Fibroblast of the aortic adventitia (primary cell): ENCODE data around the gene SYTL3. TPM values are rescaled to one million over a fixed set of nuclear protein-coding genes. Genes with fewer than 3 reads are reported as not detected.
A peak's percentile ranks its signal among the peaks of the same experiment; 100 is the strongest.

Experiments used
- DNase-seq: peaks from one replicate; pipeline ENCODE4 v3.0.0-alpha.2; 2010; ENCODE audit warnings: low read depth
- H3K4me3 ChIP-seq: 2 replicates; pipeline ENCODE4 v1.5.1; 2011; ENCODE audit warnings: low read depth, mild to moderate bottlenecking, control low read depth, low read length, moderate library complexity
- CTCF ChIP-seq: IDR thresholded peaks from 2 replicates; pipeline ENCODE4 v1.5.1; 2011; ENCODE audit warnings: mild to moderate bottlenecking, low read length, control low read depth, inconsistent platforms; ENCODE audit not compliant: insufficient read depth
- total RNA-seq: library from RNA; depleted of rRNA; stranded (reverse); fragments of >200 nt; gene quantifications from 2 replicates; pipeline ENCODE4 v1.2.3, GENCODE V29; 2012; ENCODE audit warnings: low replicate concordance

The SYTL3 gene
- total RNA-seq, 1 donor = 1.9 TPM

- H3K4me3 ChIP-seq = no peak overlapping the region
- TF ChIP-seq CTCF = no peak
Measured at GRCh38 chr6:158767709-158768108, 117.9 kb downstream of the SYTL3 start.

GRCh38 chr6:158768436-158768835, 118.6 kb downstream of the SYTL3 start:
- no peak overlapping the region for H3K4me3 ChIP-seq
- TF ChIP-seq CTCF = no peak
- no peak for DNase-seq

More at GRCh38 chr6:158767709-158768108, 117.9 kb downstream of the SYTL3 start:
- DNase-seq = no peak

GRCh38 chr6:158769234-158769770, 119.4 kb downstream of the SYTL3 start:
- no peak for DNase-seq
- no peak for TF ChIP-seq CTCF

DNA sequence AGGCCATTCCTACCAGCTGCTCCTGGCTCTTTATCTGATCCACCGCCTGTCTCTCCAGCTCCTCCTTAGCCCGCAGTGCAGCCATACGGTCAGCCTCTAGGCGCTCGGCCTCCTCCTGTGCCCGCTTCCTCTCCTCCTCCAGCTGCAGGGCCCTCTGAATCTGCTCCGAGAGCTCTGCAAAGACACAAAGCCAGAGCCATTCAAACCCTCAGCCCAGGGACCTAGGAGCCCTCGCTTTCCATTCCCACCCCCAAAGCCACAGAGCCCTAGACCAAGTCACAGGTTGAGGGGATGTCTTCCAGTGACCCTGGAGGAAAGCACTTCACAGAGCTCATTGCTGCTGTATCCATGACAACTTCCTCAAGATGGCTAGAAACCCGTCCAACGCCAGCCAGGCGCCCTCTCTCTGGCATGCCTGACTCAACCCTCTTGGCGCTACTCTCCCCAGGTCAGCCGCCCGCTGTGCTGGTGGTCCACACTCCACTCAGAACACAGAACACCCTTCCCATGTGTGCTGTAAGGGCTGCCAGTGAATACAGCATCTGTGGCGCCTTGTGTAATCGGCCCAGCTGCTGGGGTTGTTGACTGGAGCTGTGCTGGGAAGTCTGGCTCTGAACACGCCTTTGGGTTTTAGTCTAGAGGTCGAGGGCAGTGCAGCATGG, 120.0 kb downstream of the SYTL3 start:
- no peak for DNase-seq
- no peak overlapping the region for H3K4me3 ChIP-seq
- TF ChIP-seq CTCF = no peak

More at GRCh38 chr6:158769234-158769770, 119.4 kb downstream of the SYTL3 start:
- H3K4me3 ChIP-seq = no peak overlapping the region

GRCh38 chr6:158770533-158771330, 120.9 kb downstream of the SYTL3 start:
- no peak overlapping the region for H3K4me3 ChIP-seq
- no peak for TF ChIP-seq CTCF
- DNase-seq = peak; percentile 12

- no peak overlapping the region for H3K4me3 ChIP-seq
- TF ChIP-seq CTCF = no peak
Measured at GRCh38 chr6:158771399-158772152, 121.7 kb downstream of the SYTL3 start.

More at GRCh38 chr6:158771399-158772152, 121.7 kb downstream of the SYTL3 start:
- DNase-seq = no peak
